H9 (cell line): ENCODE data around the gene SPANXN5. TPM values are rescaled to one million over a fixed set of nuclear protein-coding genes. Genes with fewer than 3 reads are reported as not detected.

Experiments
- DNase-seq: peaks from one replicate; pipeline ENCODE4 v3.0.0-alpha.2; 2017
- H2AFZ ChIP-seq: one replicate; pipeline ENCODE4 v1.6.1; 2013; ENCODE audit warnings: mild to moderate bottlenecking, low read length, control low read depth, moderate library complexity
- H2AK5ac ChIP-seq: 2 replicates; pipeline ENCODE4 v1.6.1; 2013; ENCODE audit warnings: low read length, control low read depth, mixed read lengths; ENCODE audit not compliant: insufficient read length
- H2BK120ac ChIP-seq: one replicate; pipeline ENCODE4 v1.6.1; 2013; ENCODE audit warnings: low read depth, mild to moderate bottlenecking, low read length, control low read depth, inconsistent platforms; ENCODE audit not compliant: poor library complexity, severe bottlenecking
- H2BK12ac ChIP-seq: 2 replicates; pipeline ENCODE4 v1.6.1; 2013; ENCODE audit warnings: low read length, control low read depth, mixed read lengths, low read depth; ENCODE audit not compliant: insufficient read length
- H2BK15ac ChIP-seq: 2 replicates; pipeline ENCODE4 v1.6.1; 2013; ENCODE audit warnings: low read depth, low read length, control low read depth
- H2BK20ac ChIP-seq: one replicate; pipeline ENCODE4 v1.6.1; 2013; ENCODE audit warnings: low read depth, mild to moderate bottlenecking, low read length, control low read depth, inconsistent platforms; ENCODE audit not compliant: poor library complexity, severe bottlenecking
- H2BK5ac ChIP-seq: 2 replicates; pipeline ENCODE4 v1.6.1; 2013; ENCODE audit warnings: low read length, control low read depth, mixed read lengths; ENCODE audit not compliant: insufficient read length
- H3K14ac ChIP-seq: 2 replicates; pipeline ENCODE4 v1.6.1; 2013; ENCODE audit warnings: low read length, control low read depth; ENCODE audit not compliant: insufficient read depth
- H3K18ac ChIP-seq: 2 replicates; pipeline ENCODE4 v1.6.1; 2013; ENCODE audit warnings: low read depth, mild to moderate bottlenecking, mixed read lengths, low read length, control low read depth; ENCODE audit not compliant: insufficient read length
- H3K23ac ChIP-seq: 2 replicates; pipeline ENCODE4 v1.6.1; 2013; ENCODE audit warnings: low read length, control low read depth, mixed read lengths, low read depth; ENCODE audit not compliant: insufficient read length
- H3K23me2 ChIP-seq: 2 replicates; pipeline ENCODE4 v1.6.1; 2013; ENCODE audit warnings: low read depth, mild to moderate bottlenecking, mixed read lengths, low read length, control low read depth; ENCODE audit not compliant: insufficient read length, poor library complexity, severe bottlenecking
- H3K27ac ChIP-seq: 2 replicates; pipeline ENCODE4 v1.5.1; 2013; ENCODE audit warnings: low read length, control low read depth, mixed read lengths, low read depth; ENCODE audit not compliant: insufficient read length
- H3K27me3 ChIP-seq: 2 replicates; pipeline ENCODE4 v1.6.1; 2013; ENCODE audit warnings: low read length, control low read depth, inconsistent platforms; ENCODE audit not compliant: insufficient read depth
- H3K4ac ChIP-seq: 2 replicates; pipeline ENCODE4 v1.6.1; 2013; ENCODE audit warnings: low read depth, mild to moderate bottlenecking, control low read depth, inconsistent platforms, low read length, moderate library complexity
- H3K4me1 ChIP-seq: 2 replicates; pipeline ENCODE4 v1.6.1; 2013; ENCODE audit warnings: low read length, control low read depth, inconsistent platforms; ENCODE audit not compliant: insufficient read depth
- H3K4me2 ChIP-seq: 2 replicates; pipeline ENCODE4 v1.6.1; 2013; ENCODE audit warnings: low read length, control low read depth, mixed read lengths; ENCODE audit not compliant: insufficient read length, insufficient read depth
- H3K56ac ChIP-seq: 2 replicates; pipeline ENCODE4 v1.6.1; 2013; ENCODE audit warnings: low read depth, mild to moderate bottlenecking, mixed read lengths, low read length, control low read depth; ENCODE audit not compliant: insufficient read length
- H3K79me1 ChIP-seq: 2 replicates; pipeline ENCODE4 v1.6.1; 2013; ENCODE audit warnings: low read depth, mild to moderate bottlenecking, moderate library complexity, low read length, control low read depth, inconsistent platforms; ENCODE audit not compliant: insufficient read depth, poor library complexity, severe bottlenecking
- H3K79me2 ChIP-seq: 2 replicates; pipeline ENCODE4 v1.6.1; 2013; ENCODE audit warnings: low read length, control low read depth, inconsistent platforms; ENCODE audit not compliant: insufficient read depth
- H3K9ac ChIP-seq: 2 replicates; pipeline ENCODE4 v1.6.1; 2013; ENCODE audit warnings: low read length, control low read depth, mixed read lengths; ENCODE audit not compliant: insufficient read length; ENCODE audit errors: extremely low read depth
- H3K9me3 ChIP-seq: one replicate; pipeline ENCODE4 v1.6.1; 2013; ENCODE audit warnings: low read depth, low read length, inconsistent platforms; ENCODE audit not compliant: control insufficient read depth
- H3T11ph ChIP-seq: one replicate; pipeline ENCODE4 v1.6.1; 2013; ENCODE audit warnings: mild to moderate bottlenecking, low read length, control low read depth, inconsistent platforms
- H4K20me1 ChIP-seq: one replicate; pipeline ENCODE4 v1.6.1; 2013; ENCODE audit not compliant: control insufficient read depth, insufficient read length, insufficient read depth
- H4K5ac ChIP-seq: 2 replicates; pipeline ENCODE4 v1.6.1; 2013; ENCODE audit warnings: low read depth, mild to moderate bottlenecking, mixed read lengths, low read length, control low read depth; ENCODE audit not compliant: insufficient read length
- H4K8ac ChIP-seq: replicated peaks from 2 replicates; pipeline ENCODE4 v1.6.1; 2013; ENCODE audit warnings: low read length, control low read depth, mixed read lengths, low read depth; ENCODE audit not compliant: insufficient read length
- H4K91ac ChIP-seq: 2 replicates; pipeline ENCODE4 v1.6.1; 2013; ENCODE audit warnings: low read depth, mild to moderate bottlenecking, moderate library complexity, mixed read lengths, low read length, control low read depth; ENCODE audit not compliant: insufficient read length
- H3K27ac Mint-ChIP-seq, 3 experiments: 2 replicates in 2 of 3; 3 replicates in 1 of 3; pipeline ENCODE4 v1.8.0; 2020 to 2021; ENCODE audit warnings: mixed read lengths in 3 of 3, mild to moderate bottlenecking in 1 of 3, moderate library complexity in 1 of 3
- H3K27me3 Mint-ChIP-seq: 2 replicates; pipeline ENCODE4 v1.8.0; 2021; ENCODE audit warnings: low read depth, mild to moderate bottlenecking, moderate library complexity, mixed read lengths
- H3K36me3 Mint-ChIP-seq, 3 experiments: 2 replicates in 2 of 3; 3 replicates in 1 of 3; pipeline ENCODE4 v1.8.0; 2020 to 2021; ENCODE audit warnings: low read depth in 3 of 3, mixed read lengths in 3 of 3; ENCODE audit not compliant: insufficient read depth in 1 of 3
- H3K4me1 Mint-ChIP-seq, 2 experiments: 2 replicates each; pipeline ENCODE4 v1.8.0; 2020; ENCODE audit warnings: mixed read lengths in 2 of 2
- H3K4me3 Mint-ChIP-seq, 2 experiments: 2 replicates in 1 of 2; 3 replicates in 1 of 2; pipeline ENCODE4 v1.8.0; 2020 to 2021; ENCODE audit warnings: mild to moderate bottlenecking in 2 of 2, mixed read lengths in 2 of 2, moderate library complexity in 1 of 2
- H3K9me3 Mint-ChIP-seq, 2 experiments: 2 replicates in 1 of 2; 3 replicates in 1 of 2; pipeline ENCODE4 v1.8.0; 2020; ENCODE audit warnings: mild to moderate bottlenecking in 2 of 2, mixed read lengths in 2 of 2, moderate library complexity in 1 of 2
- CTCF ChIP-seq: fragments of 200-600 bp; sonication (generic); conservative IDR thresholded peaks from 3 replicates; pipeline ENCODE4 v1.8.0; 2021; ENCODE audit warnings: antibody characterized with exemption, mild to moderate bottlenecking
- WGBS: extraction: QIAGEN DNeasy Blood & Tissue Kit; methylation state at CpG from one replicate; pipeline ENCODE4 v1.1.7; 2013; ENCODE audit warnings: missing lambda C conversion rate, low lambda C conversion rate, mixed read lengths; ENCODE audit not compliant: insufficient read length; ENCODE audit errors: extremely low coverage; 5-methylcytosine and 5-hydroxymethylcytosine counted together
- total RNA-seq: library from RNA; stranded (reverse); gene quantifications from 2 replicates; pipeline ENCODE4 v1.2.1, GENCODE V29; 2021

Gene SPANXN5
- total RNA-seq, 1 experiment from 2014 or later, result not detected

DNA sequence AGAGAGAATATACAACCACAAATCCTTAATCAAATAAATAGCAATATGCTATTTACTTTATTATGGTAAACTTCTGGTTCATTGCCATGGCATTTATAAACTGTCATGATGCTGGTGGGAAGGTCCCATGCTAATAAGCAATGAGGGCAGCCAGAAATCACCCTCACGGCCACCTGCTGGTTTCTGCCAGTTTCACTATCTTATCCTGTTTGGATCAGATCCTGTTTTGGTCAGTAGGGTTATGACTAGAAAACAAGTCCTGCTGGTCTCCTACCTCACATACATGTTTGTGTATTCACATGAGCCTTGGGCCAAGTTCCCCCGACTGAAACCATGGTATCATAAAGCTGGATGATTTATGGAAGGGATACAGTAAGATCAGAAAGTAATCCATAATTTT, 41.9 kb upstream of the SPANXN5 start:
- Histone ChIP-seq H3K79me2 (no peaks in the 10 kb centered on the region), H3K27me3 (no peaks in the 10 kb centered on the region), H2AFZ (no peak overlapping the region), H3K9ac (no peak overlapping the region), H3K4me1 (no peaks in the 10 kb centered on the region), H2BK120ac (no peak overlapping the region), H3K9me3 (peaks cover 10% of the 10 kb centered on the region), H4K20me1 (no peaks in the 10 kb centered on the region), H2BK15ac (no peak overlapping the region), H2BK5ac (no peak overlapping the region), H2BK20ac (no peak overlapping the region), H3K23ac (no peak overlapping the region), H3K14ac (no peak overlapping the region), H3K56ac (no peak overlapping the region), H4K5ac (no peak overlapping the region), H3K79me1 (no peaks in the 10 kb centered on the region), H3T11ph (no peak overlapping the region), H3K27ac (no peak overlapping the region), H4K8ac (no peak overlapping the region), H4K91ac (no peak overlapping the region), H2AK5ac (no peak overlapping the region), H3K4ac (no peak overlapping the region), H3K18ac (no peak overlapping the region), H3K23me2 (no peaks in the 10 kb centered on the region), H2BK12ac (no peak overlapping the region), H3K4me2 (no peak overlapping the region)
- Mint-ChIP-seq H3K4me3 (no peak overlapping the region), H3K27me3 (peaks cover 7% of the 10 kb centered on the region), H3K4me1 (no peaks in the 10 kb centered on the region), H3K9me3 (peaks cover 43 to 66% of the 10 kb centered on the region in 2 experiments), H3K36me3 (no peaks in the 10 kb centered on the region), H3K27ac (no peak overlapping the region)
- TF ChIP-seq CTCF, result no peak
- no CpG with 5 or more reads among the region's 2 CpGs for WGBS
- DNase-seq, result no peak
